ENCODE data around the gene LORICRIN.
A peak's percentile ranks its signal among the peaks of the same experiment; 100 is the strongest.

The LORICRIN gene

DNA sequence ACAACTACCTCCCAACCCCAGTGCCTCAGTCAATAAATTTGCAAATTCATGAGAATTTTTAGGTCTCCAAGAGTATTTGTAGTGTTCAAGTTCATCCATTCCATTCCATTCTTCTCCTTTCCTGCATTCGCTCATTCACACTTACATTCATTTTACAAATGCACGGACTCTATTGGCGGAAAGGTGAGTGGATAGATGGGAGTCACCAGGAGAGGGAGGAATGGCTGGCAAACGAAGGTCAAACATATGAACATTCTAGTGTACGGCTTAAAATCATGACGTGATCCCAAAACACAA, 2.5 kb downstream of the LORICRIN start:
- no peaks in the 10 kb centered on the region for H3K9me3 ChIP-seq (ENCODE audit: control insufficient read depth, insufficient read depth, low read length)
- H3K36me3 ChIP-seq (ENCODE audit: insufficient read depth, low read length), result no peaks in the 10 kb centered on the region
- peak overlapping the region; percentile 50 for H3K9ac ChIP-seq (ENCODE audit: low read depth, low read length)
- peaks cover 7% of the 10 kb centered on the region; the same call in 1 of the 2 replicates for H3K4me1 ChIP-seq (ENCODE audit: insufficient read depth, low read length)

DNA sequence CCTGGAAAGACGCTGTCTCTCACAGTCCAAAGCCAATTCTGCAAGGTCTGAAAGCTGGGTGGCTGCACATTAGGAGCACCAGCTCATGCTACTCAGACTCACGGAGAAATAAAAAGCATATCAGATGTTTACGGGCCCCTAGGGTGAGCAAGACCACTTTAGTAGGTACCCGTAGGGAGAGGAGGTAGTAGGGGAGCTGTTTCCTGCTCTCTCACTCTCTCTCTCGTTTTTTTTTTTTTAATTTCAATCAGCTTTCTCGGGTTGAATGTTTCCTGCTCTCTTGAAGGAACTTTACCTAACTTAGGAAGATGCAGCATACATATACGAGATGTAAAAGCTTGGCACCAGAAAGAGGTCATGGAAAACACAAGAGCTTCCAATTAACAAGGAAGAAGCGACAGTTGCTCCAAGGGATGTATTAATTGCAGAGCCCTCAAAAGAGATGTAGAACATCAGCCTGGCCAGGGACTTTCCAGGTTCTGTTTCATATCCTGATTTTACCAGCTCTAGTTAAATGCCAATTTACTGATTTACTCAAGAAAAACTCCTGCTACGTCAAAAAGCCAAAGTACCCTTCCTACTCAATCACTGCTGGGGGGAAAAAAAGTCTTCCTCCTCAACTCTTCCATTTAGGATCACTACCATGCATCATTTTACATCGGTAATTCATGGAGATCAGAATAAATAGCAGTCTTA, 3.1 kb downstream of the LORICRIN start:
- Histone ChIP-seq H3K4me1 (ENCODE audit: insufficient read depth, low read length) (peaks cover 7% of the 10 kb centered on the region; the same call in 1 of the 2 replicates), H3K36me3 (ENCODE audit: insufficient read depth, low read length) (no peaks in the 10 kb centered on the region), H3K9me3 (ENCODE audit: control insufficient read depth, insufficient read depth, low read length) (no peaks in the 10 kb centered on the region), H3K9ac (ENCODE audit: low read depth, low read length) (peak overlapping the region; percentile 50; the same call in 1 of the 2 replicates)

DNA sequence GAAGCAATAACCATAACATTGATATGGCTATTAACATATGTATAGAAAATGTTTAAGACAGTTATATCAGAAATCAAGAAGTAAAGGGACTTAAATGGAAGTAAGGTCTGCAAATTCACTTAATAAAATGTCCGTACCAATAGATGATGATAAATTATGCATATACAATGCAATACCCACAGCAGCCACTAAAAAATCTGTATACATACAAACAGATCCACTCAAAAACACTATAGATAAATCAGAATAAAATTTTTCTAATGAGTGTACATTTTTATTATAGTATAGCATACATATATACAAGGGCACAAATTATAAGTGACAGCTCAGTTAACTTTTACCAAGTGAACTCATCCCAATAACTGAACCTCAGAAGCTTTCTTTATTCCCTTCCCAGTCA, 6.0 kb downstream of the LORICRIN start:
- H3K36me3 ChIP-seq (ENCODE audit: insufficient read depth, low read length), result no peaks in the 10 kb centered on the region
- peaks cover 7% of the 10 kb centered on the region; the same call in 1 of the 2 replicates for H3K4me1 ChIP-seq (ENCODE audit: insufficient read depth, low read length)
- no peak overlapping the region for H3K9ac ChIP-seq (ENCODE audit: low read depth, low read length)
- no peaks in the 10 kb centered on the region for H3K9me3 ChIP-seq (ENCODE audit: control insufficient read depth, insufficient read depth, low read length)

DNA sequence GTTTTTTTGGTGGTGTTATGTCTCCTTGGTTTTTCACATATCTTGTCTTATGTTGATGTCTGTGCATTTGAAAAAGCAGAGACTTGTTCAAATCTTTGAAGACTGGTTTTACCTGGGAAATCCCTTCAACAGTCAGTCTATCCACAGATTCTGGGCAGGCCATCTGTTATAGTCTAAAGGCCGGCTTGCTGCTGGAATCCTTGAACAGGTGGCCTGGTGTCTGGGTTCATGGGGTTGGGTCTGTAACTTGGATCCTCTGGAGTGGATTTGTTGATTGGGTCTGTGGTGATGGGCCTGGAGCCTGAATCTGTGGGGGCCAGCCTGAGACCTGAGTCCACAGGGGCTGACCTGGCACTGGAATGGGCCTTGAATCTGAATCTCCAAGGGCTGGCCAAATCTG, 12.2 kb downstream of the LORICRIN start:
- Histone ChIP-seq H3K4me1 (ENCODE audit: insufficient read depth, low read length) (no peaks in the 10 kb centered on the region), H3K36me3 (ENCODE audit: insufficient read depth, low read length) (no peaks in the 10 kb centered on the region), H3K9ac (ENCODE audit: low read depth, low read length) (no peak overlapping the region), H3K9me3 (ENCODE audit: control insufficient read depth, insufficient read depth, low read length) (no peaks in the 10 kb centered on the region)

DNA sequence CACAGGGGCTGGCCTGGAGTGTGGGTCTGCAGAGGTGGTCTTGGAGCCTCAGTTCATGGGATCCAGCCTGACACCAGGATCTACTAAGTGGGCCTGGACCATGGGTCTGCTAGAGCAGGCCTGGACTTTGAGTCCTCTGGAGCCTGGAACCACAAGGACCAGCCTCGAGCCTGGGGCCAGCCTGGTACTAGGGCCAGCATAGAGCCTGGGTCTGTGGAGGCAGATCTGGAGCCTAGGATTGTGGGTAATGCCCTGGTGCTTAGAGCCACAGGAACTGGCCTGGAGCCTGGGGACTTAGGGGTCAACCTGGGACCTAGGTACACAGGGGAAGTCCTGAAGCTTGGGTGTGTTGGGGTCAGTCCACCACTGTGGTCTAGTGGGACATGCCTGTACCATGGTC, 12.7 kb downstream of the LORICRIN start:
- H3K36me3 ChIP-seq (ENCODE audit: insufficient read depth, low read length), result no peaks in the 10 kb centered on the region
- H3K4me1 ChIP-seq (ENCODE audit: insufficient read depth, low read length), result no peaks in the 10 kb centered on the region
- H3K9ac ChIP-seq (ENCODE audit: low read depth, low read length), result no peak overlapping the region
- H3K9me3 ChIP-seq (ENCODE audit: control insufficient read depth, insufficient read depth, low read length), result no peaks in the 10 kb centered on the region

DNA sequence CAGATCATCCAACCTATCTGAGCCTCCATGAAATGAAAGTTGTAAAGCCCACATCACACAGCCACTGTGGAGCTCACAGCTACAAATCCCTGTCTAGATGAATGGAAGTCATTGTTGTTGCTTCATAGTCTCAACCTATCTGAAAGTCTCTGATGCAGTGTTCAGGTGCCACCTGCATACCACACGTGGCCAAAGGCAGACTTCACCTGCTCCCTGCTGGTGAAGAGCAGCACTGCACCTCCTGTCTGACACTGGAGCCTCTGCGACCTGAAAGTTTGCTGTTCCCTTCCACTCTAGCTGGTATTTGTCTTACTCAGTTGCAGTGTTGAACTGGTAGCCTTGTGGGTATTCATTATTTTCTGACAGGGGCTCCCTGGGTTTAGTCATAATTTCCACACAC, 18.4 kb downstream of the LORICRIN start:
- H3K9ac ChIP-seq (ENCODE audit: low read depth, low read length), result no peak overlapping the region
- H3K9me3 ChIP-seq (ENCODE audit: control insufficient read depth, insufficient read depth, low read length), result no peaks in the 10 kb centered on the region
- H3K36me3 ChIP-seq (ENCODE audit: insufficient read depth, low read length), result no peaks in the 10 kb centered on the region
- H3K4me1 ChIP-seq (ENCODE audit: insufficient read depth, low read length), result no peaks in the 10 kb centered on the region

DNA sequence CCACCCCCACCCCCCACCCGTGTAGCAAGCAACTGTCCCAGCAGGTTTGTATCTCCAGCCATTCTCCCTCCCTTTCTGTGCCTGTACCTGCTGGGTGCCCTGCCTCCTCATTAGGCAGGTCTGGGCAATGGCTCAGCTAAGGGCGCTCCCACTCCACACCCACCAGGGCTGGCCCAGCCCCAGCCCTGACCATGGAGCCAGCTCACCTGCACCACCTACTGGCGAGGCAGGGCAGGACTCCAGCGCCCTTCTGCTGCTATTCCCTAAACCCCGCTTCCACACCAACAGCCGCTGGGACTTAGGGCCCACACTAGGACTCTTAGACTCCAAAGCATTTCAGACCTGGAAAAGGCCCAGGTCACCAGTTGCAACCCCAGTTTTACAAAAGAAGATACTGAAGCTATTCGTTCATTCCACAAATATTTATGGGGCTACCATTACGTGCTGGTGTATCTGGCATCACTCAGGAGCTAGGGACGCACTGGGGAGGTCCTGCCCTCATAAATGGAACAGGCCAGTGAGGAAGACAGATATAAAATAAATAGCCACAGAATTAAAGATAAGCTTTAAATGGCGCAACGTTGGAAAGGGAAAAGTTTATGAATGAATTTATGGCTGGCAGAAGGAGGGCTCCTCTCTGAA, 29.3 kb downstream of the LORICRIN start:
- H3K9me3 ChIP-seq (ENCODE audit: control insufficient read depth, insufficient read depth, low read length), result no peaks in the 10 kb centered on the region
- H3K4me1 ChIP-seq (ENCODE audit: insufficient read depth, low read length), result no peaks in the 10 kb centered on the region
- no peaks in the 10 kb centered on the region for H3K36me3 ChIP-seq (ENCODE audit: insufficient read depth, low read length)
- H3K9ac ChIP-seq (ENCODE audit: low read depth, low read length), result no peak overlapping the region

DNA sequence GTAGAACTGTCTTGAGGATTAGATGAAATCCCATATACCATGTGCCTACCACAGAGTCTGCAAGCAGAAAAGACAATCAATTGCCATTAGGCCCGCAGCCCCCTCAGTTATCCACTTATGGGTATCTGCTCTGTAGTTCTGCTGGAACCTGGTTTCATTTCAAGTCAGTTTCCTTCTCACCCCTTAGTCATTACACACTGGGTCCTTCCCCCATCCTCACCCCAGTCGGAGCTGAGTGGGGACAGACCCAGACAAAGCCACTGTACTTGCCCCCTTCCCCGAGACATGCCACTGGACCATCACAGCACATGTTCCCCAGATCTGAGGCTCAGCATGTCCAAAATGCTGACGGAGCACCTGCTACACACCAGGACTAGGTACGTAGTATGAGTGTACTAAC, 32.0 kb downstream of the LORICRIN start:
- Histone ChIP-seq H3K36me3 (ENCODE audit: insufficient read depth, low read length) (no peaks in the 10 kb centered on the region), H3K4me1 (ENCODE audit: insufficient read depth, low read length) (no peaks in the 10 kb centered on the region), H3K9ac (ENCODE audit: low read depth, low read length) (no peak overlapping the region), H3K9me3 (ENCODE audit: control insufficient read depth, insufficient read depth, low read length) (no peaks in the 10 kb centered on the region)

DNA sequence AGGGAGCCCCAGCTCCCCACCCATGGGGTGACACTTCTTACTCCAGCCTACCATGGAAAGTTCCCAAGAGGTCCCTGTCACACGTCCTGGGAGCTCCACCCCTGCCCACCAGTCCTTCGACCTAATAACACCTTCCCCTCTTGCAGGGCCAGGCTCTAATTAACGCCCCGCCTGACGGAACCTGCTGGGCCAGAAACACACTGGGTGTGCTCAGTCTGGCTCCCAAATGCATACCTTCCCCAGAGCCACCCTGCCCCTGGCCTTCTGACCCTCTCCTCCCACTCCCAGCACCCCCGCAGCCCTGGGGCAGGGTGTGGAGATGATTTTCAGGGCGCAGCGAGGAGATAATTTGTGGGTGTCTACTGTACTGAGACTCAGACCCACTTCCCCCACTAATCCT, 32.7 kb downstream of the LORICRIN start:
- Histone ChIP-seq H3K36me3 (ENCODE audit: insufficient read depth, low read length) (no peaks in the 10 kb centered on the region), H3K4me1 (ENCODE audit: insufficient read depth, low read length) (no peaks in the 10 kb centered on the region), H3K9ac (ENCODE audit: low read depth, low read length) (no peak overlapping the region), H3K9me3 (ENCODE audit: control insufficient read depth, insufficient read depth, low read length) (no peaks in the 10 kb centered on the region)

DNA sequence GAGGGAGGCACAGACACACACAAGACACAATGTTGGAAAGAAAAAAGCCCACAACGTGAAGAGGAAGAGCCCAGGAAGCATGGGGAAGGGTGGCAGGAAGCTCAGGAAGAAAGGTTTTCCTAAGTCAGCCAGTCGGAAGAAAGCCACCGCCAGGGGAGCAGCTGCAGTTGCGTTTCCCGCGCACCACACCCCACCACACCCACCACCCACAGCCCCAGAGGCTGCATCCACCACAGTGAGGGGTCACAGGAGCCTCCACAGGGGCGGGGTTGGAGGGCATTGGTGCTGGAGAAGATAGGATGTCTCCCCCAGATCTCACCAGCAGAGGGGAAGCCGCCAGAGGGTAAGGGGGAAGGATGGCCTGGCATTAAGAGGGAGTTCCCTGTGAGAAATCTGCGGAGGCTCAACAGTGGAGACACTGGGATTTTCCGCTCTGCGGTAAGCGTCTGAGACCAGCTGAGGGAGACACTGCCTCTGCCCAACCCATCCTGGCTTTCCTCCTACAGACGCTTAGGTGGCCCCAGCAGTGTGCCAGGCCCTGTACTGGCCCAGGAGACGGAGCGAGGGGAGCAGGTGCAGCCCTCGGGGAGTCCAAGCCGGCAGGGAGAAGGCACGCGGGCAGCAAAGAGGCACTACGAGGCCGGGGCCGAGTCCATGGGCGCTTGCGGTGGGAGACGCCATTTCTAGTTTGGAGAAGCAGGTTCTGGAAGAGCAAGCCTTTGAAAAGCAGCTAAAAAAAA, 33.4 kb downstream of the LORICRIN start:
- Histone ChIP-seq H3K9ac (ENCODE audit: low read depth, low read length) (no peak overlapping the region), H3K9me3 (ENCODE audit: control insufficient read depth, insufficient read depth, low read length) (no peaks in the 10 kb centered on the region), H3K36me3 (ENCODE audit: insufficient read depth, low read length) (no peaks in the 10 kb centered on the region), H3K4me1 (ENCODE audit: insufficient read depth, low read length) (no peaks in the 10 kb centered on the region)

DNA sequence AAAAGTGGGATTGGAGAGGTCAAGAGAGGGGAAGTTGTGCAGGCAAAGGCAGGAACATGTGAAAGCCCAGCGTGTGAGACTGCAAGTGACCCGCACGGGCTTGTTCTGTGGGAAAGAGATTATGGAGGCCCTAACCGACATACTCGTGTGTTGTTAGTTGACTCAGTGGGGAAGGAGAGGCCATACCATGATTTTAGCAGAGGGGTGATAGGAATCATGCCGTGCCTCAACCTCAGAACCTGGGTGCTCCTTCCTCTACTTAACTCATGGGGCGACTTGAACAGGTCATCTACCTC, 33.9 kb downstream of the LORICRIN start:
- H3K9me3 ChIP-seq (ENCODE audit: control insufficient read depth, insufficient read depth, low read length), result no peaks in the 10 kb centered on the region
- no peaks in the 10 kb centered on the region for H3K4me1 ChIP-seq (ENCODE audit: insufficient read depth, low read length)
- H3K9ac ChIP-seq (ENCODE audit: low read depth, low read length), result no peak overlapping the region
- H3K36me3 ChIP-seq (ENCODE audit: insufficient read depth, low read length), result no peaks in the 10 kb centered on the region

DNA sequence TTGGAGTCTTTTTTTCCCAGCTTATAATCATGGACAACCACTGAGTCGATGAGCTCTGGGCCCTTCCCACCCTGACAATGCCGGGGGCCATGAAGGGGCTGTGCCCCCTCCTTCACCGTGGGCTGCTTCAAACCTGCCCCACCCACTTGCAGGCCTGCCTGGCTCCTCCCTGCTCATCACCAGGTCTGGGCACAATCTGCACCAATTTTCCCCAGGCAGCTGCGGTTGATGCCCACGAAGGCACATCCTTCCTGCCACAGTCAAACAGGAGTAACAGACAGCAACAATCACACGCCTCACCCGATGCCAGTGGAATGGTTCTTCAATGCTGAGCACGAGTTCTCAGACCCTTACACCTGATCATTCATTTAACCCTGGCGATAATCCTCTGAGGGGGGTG, 34.4 kb downstream of the LORICRIN start:
- Histone ChIP-seq H3K4me1 (ENCODE audit: insufficient read depth, low read length) (no peaks in the 10 kb centered on the region), H3K9me3 (ENCODE audit: control insufficient read depth, insufficient read depth, low read length) (no peaks in the 10 kb centered on the region), H3K9ac (ENCODE audit: low read depth, low read length) (no peak overlapping the region), H3K36me3 (ENCODE audit: insufficient read depth, low read length) (no peaks in the 10 kb centered on the region)

DNA sequence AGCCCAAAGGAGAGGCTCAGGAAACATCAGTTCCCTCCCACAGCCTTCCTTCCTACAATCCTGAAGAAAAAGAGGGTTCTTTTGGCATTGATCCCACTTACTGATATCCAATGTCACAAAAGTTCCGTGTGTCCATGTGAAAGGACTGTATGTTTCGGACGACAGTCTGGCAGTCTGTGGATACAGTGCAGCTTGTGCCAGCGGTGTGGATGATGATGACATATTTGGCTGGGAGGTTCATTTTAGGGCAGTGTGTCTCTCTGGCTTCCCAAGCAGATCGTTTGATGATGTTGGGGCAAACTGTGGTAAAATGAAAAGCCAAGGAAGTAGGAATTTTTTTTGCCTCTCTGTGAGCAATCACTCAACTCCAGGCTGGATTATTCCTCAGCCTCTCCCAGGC, 42.8 kb downstream of the LORICRIN start:
- no peaks in the 10 kb centered on the region for H3K9me3 ChIP-seq (ENCODE audit: control insufficient read depth, insufficient read depth, low read length)
- H3K36me3 ChIP-seq (ENCODE audit: insufficient read depth, low read length), result no peaks in the 10 kb centered on the region
- no peak overlapping the region for H3K9ac ChIP-seq (ENCODE audit: low read depth, low read length)
- H3K4me1 ChIP-seq (ENCODE audit: insufficient read depth, low read length), result no peaks in the 10 kb centered on the region; the same call in 1 of the 2 replicates

DNA sequence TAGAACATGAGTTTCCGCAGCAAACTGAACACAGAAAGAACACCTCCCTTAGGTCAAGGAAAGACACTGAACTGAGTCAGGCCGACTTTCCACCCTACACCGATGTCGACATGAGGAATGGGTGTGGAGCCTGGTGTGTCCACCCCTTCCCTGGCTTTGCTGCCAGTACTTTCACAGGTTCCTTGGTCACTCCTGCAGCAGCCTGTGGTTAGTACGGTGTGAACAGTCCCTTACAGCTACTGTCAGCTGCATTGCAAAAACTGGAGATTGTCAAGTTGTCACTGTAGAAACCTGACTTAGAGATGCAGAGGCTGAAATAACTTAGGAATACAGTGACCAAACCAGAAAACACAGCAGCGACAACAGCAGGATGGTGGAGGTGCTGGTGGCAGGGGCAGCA, 46.2 kb downstream of the LORICRIN start:
- H3K36me3 ChIP-seq (ENCODE audit: insufficient read depth, low read length), result no peaks in the 10 kb centered on the region
- no peak overlapping the region for H3K9ac ChIP-seq (ENCODE audit: low read depth, low read length)
- H3K4me1 ChIP-seq (ENCODE audit: insufficient read depth, low read length), result no peaks in the 10 kb centered on the region; the same call in 1 of the 2 replicates
- no peaks in the 10 kb centered on the region for H3K9me3 ChIP-seq (ENCODE audit: control insufficient read depth, insufficient read depth, low read length)
